GM08714 (cell line): ENCODE results near the gene TRMT44.

Source experiments
- H3K4me3 ChIP-seq: fragments of 200-500 bp; sonication (Bioruptor generic); 2 replicates; pipeline ENCODE4 v1.5.1; 2014; ENCODE audit warnings: mild to moderate bottlenecking, low read length, inconsistent platforms
- ZNF274 ChIP-seq: IDR thresholded peaks from 2 replicates; pipeline ENCODE4 v1.6.1; 2012; ENCODE audit warnings: mild to moderate bottlenecking, low read depth, low read length

Gene TRMT44

GRCh38 chr4:8440492-8441311 is at the start of gene TRMT44, which contains the start of gene ACOX3:
Gene TRMT44, plus strand, starts transcription at chr4:8440777. Its CDS starts 46 bp downstream, at chr4:8440823.
Gene ACOX3, minus strand, starts transcription at chr4:8440723. Its CDS starts 24,202 bp downstream, at chr4:8416521.
- H3K4me3 ChIP-seq, result peak within 1 kb of the TSS; percentile 93
- TF ChIP-seq ZNF274, result no peak

GRCh38 chr4:8391071-8391470 is 49.5 kb upstream of the TRMT44 start:
- H3K4me3 ChIP-seq, result no peak overlapping the region
- TF ChIP-seq ZNF274, result no peak

- no peak overlapping the region for H3K4me3 ChIP-seq
- TF ChIP-seq ZNF274, result no peak
Measured at GRCh38 chr4:8391972-8392371, 48.6 kb upstream of the TRMT44 start.

GRCh38 chr4:8392591-8393190 is 47.9 kb upstream of the TRMT44 start:
- no peak overlapping the region for H3K4me3 ChIP-seq
- no peak for TF ChIP-seq ZNF274

GRCh38 chr4:8393593-8394038 is 47.0 kb upstream of the TRMT44 start:
- TF ChIP-seq ZNF274, result no peak

GRCh38 chr4:8394061-8394519 is 46.5 kb upstream of the TRMT44 start:
- no peak overlapping the region for H3K4me3 ChIP-seq
- no peak for TF ChIP-seq ZNF274

More at GRCh38 chr4:8393593-8394038, 47.0 kb upstream of the TRMT44 start:
- no peak overlapping the region for H3K4me3 ChIP-seq

GRCh38 chr4:8394806-8395205 is 45.8 kb upstream of the TRMT44 start:
- no peak overlapping the region for H3K4me3 ChIP-seq
- TF ChIP-seq ZNF274, result no peak

GRCh38 chr4:8395504-8396296 is 44.9 kb upstream of the TRMT44 start:
- TF ChIP-seq ZNF274, result no peak
- no peak overlapping the region for H3K4me3 ChIP-seq

GRCh38 chr4:8396762-8397406 is 43.7 kb upstream of the TRMT44 start:
- TF ChIP-seq ZNF274, result no peak
- H3K4me3 ChIP-seq, result no peak overlapping the region

GRCh38 chr4:8398347-8398746 is 42.2 kb upstream of the TRMT44 start:
- H3K4me3 ChIP-seq, result no peak overlapping the region
- no peak for TF ChIP-seq ZNF274

- H3K4me3 ChIP-seq, result no peak overlapping the region
- no peak for TF ChIP-seq ZNF274
Measured at GRCh38 chr4:8399298-8399697, 41.3 kb upstream of the TRMT44 start.

- H3K4me3 ChIP-seq, result no peak overlapping the region
Measured at GRCh38 chr4:8400632-8401325, 39.8 kb upstream of the TRMT44 start.

GRCh38 chr4:8401665-8402064 is 38.9 kb upstream of the TRMT44 start:
- no peak for TF ChIP-seq ZNF274
- no peak overlapping the region for H3K4me3 ChIP-seq

More at GRCh38 chr4:8400632-8401325, 39.8 kb upstream of the TRMT44 start:
- TF ChIP-seq ZNF274, result no peak
